HepG2 (cell line): Measurements from ENCODE around the gene CNTFR. TPM values are rescaled to one million over a fixed set of nuclear protein-coding genes. Genes with fewer than 3 reads are reported as not detected.

ENCODE experiments used
- ATAC-seq: fragments of 200-7000 bp; cut with Tn5 transposase; 3 replicates; pipeline ENCODE4 v1.9.1; 2020; ENCODE audit warnings: mild to moderate bottlenecking, moderate library complexity
- BruUV-seq: library from RNA; stranded (reverse); fragments of 400-500 nt; replicated peaks from 2 replicates; lab custom pipeline; 2021; lab: Mats Ljungman, UMichigan
- CTCF ChIA-PET: fragments of 300-600 bp; formaldehyde crosslinking; extraction: SDS; loops from one replicate; lab custom pipeline; 2021; ENCODE audit warnings: low total read pairs, inconsistent platforms, low intra/inter-chr PET ratio; lab: Yijun Ruan, JAX
- POLR2A ChIA-PET: fragments of 350-600 bp; sonication (Branson Sonifier 250); formaldehyde crosslinking; loops from one replicate; lab custom pipeline; 2020; ENCODE audit warnings: antibody characterized with exemption, inconsistent platforms; lab: Yijun Ruan, JAX
- DNase-seq: peaks from one replicate; pipeline ENCODE4 v3.0.0-alpha.2; 2015; ENCODE audit warnings: low spot score
- FAIRE-seq: peaks from 3 replicates; lab custom pipeline; 2011; peaks lifted over from hg19 to GRCh38; lab: Jason Lieb, UNC
- H2AFZ ChIP-seq: one replicate; pipeline ENCODE4 v1.6.1; 2011; ENCODE audit warnings: low read length, inconsistent platforms
- H3K27ac ChIP-seq: fragments of 300-600 bp; 3 replicates; pipeline ENCODE4 v1.8.0; 2011; ENCODE audit warnings: mixed run types, mild to moderate bottlenecking, mixed read lengths, low read length, inconsistent platforms; ENCODE audit not compliant: insufficient read depth; ENCODE audit errors: extremely low read length
- H3K27me3 ChIP-seq, 2 experiments: fragments of 200-600 bp in 1 of 2; 2 replicates in 1 of 2; 3 replicates in 1 of 2; pipeline versions ENCODE4 v1.6.0 to v1.8.0; 2011; ENCODE audit warnings: low read length in 2 of 2, mild to moderate bottlenecking in 2 of 2, moderate library complexity in 2 of 2, inconsistent platforms in 1 of 2; ENCODE audit not compliant: insufficient read depth in 2 of 2, control insufficient read depth in 1 of 2
- H3K36me3 ChIP-seq, 2 experiments: fragments of 200-600 bp in 1 of 2; replicated peaks in 1 of 2; 2 replicates in 1 of 2; 3 replicates in 1 of 2; pipeline versions ENCODE4 v1.5.1 to v1.8.0; 2011; ENCODE audit warnings: low read length in 2 of 2, inconsistent platforms in 1 of 2; ENCODE audit not compliant: insufficient read depth in 2 of 2, control insufficient read depth in 1 of 2
- H3K4me1 ChIP-seq: 2 replicates; pipeline ENCODE4 v1.5.1; 2012; ENCODE audit warnings: low read length, inconsistent platforms; ENCODE audit not compliant: insufficient read depth
- H3K4me2 ChIP-seq: 2 replicates; pipeline ENCODE4 v1.6.0; 2011; ENCODE audit warnings: low read depth, low read length, inconsistent platforms
- H3K4me3 ChIP-seq, 3 experiments: fragments of 200-600 bp in 1 of 3; sonication (generic), shearing (Covaris generic) in 1 of 3; replicated peaks in 1 of 3; 2 replicates each; pipeline ENCODE4 v1.5.1; 2011 to 2016; ENCODE audit warnings: low read length in 3 of 3, inconsistent platforms in 2 of 3, low read depth in 2 of 3, mild to moderate bottlenecking in 2 of 3, control low read depth in 1 of 3, mixed read lengths in 1 of 3; ENCODE audit not compliant: insufficient read depth in 1 of 3
- H3K79me2 ChIP-seq: one replicate; pipeline ENCODE4 v1.6.1; 2011; ENCODE audit warnings: low read length, inconsistent platforms; ENCODE audit not compliant: insufficient read depth
- H3K9ac ChIP-seq: 2 replicates; pipeline ENCODE4 v1.6.0; 2011; ENCODE audit warnings: mild to moderate bottlenecking, low read depth, low read length, inconsistent platforms; ENCODE audit not compliant: insufficient read depth
- H3K9me3 ChIP-seq: 2 replicates; pipeline ENCODE4 v1.5.1; 2012; ENCODE audit warnings: mild to moderate bottlenecking, low read length
- H4K20me1 ChIP-seq: 2 replicates; pipeline ENCODE4 v1.6.0; 2011; ENCODE audit warnings: inconsistent platforms, mild to moderate bottlenecking, low read length, moderate library complexity; ENCODE audit not compliant: insufficient read depth
- CAMTA2 ChIP-seq: sonication (generic); formaldehyde crosslinking; IDR thresholded peaks from 2 replicates; pipeline ENCODE4 v1.4.0; 2020; ENCODE audit warnings: mild to moderate bottlenecking, missing genetic modification reagents, borderline replicate concordance
- CEBPB ChIP-seq: IDR thresholded peaks from 2 replicates; pipeline ENCODE4 v1.6.1; 2011; ENCODE audit warnings: low read depth, low read length, improper control_type of control experiment, borderline replicate concordance
- CEBPG ChIP-seq: IDR thresholded peaks from 2 replicates; pipeline ENCODE4 v1.6.1; 2016
- GTF2F1 ChIP-seq: fragments of 150-350 bp; IDR thresholded peaks from 2 replicates; pipeline ENCODE4 v1.6.1; 2014; ENCODE audit warnings: low read length
- ZNF121 ChIP-seq: sonication (generic); formaldehyde crosslinking; IDR thresholded peaks from 2 replicates; pipeline ENCODE4 v1.5.0; 2020; ENCODE audit warnings: mild to moderate bottlenecking, missing genetic modification reagents
- WGBS: methylation state at CpG from one replicate; pipeline ENCODE4 v1.1.6; 2017; ENCODE audit warnings: low lambda C conversion rate; 5-methylcytosine and 5-hydroxymethylcytosine counted together
- in situ Hi-C: cut with HindIII; loops from 2 replicates; pipeline ENCODE4 v1.10.0; 2017; ENCODE audit warnings: low pct_unique_long_range_greater_than_20kb; ENCODE audit not compliant: extremely low pct_ligation_motif_present
- intact Hi-C: fragments of 100-400 bp; cut with micrococcal nuclease; formaldehyde crosslinking; loops from one replicate; pipeline ENCODE4 v1.10.0; 2022; ENCODE audit not compliant: unreplicated experiment
- polyA plus RNA-seq, 8 experiments: library from polyadenylated mRNA; depleted of rRNA in 3 of 8; stranded (reverse) in 7 of 8; unstranded in 1 of 8; fragments of >200 nt; fragmentation: Illumina TruSeq in 4 of 8; extraction: Trizol in 4 of 8; gene quantifications; 2 replicates each; pipeline versions ENCODE4 v1.2.1 to v1.2.3, GENCODE V29; 2011 to 2016; ENCODE audit warnings: low read depth in 4 of 8, missing spikeins in 1 of 8, mixed read lengths in 1 of 8; ENCODE audit not compliant: insufficient read depth in 1 of 8
- total RNA-seq, 5 experiments: library from RNA; depleted of rRNA; stranded (reverse); fragments of >200 nt; fragmentation: Illumina TruSeq; extraction: Trizol; gene quantifications; 2 replicates each; pipeline ENCODE4 v1.2.3, GENCODE V29; 2016; ENCODE audit warnings: low read depth in 1 of 5

CNTFR gene
- total and polyA plus RNA-seq, 2 of the 13 experiments (the other 11 are each of a cell fraction or from before 2014, with no cell fraction given), result not detected

GRCh38 chr9:34521406-34522045, 68.0 kb downstream of the CNTFR start:
- no peak for TF ChIP-seq CAMTA2
- TF ChIP-seq ZNF121 (CRISPR knock-in tag), result no peak
- H3K27ac ChIP-seq, result no peak overlapping the region
- intact Hi-C loops (no loop called here), in situ Hi-C loops (no loop called here)
- no peak for DNase-seq
- H3K27me3 ChIP-seq, result peaks cover 11 to 40% of the 10 kb centered on the region in 2 experiments; a peak in 3 of 5 replicates
- H3K9me3 ChIP-seq, result no peaks in the 10 kb centered on the region
- no peaks in the 10 kb centered on the region for H3K79me2 ChIP-seq
- no peak overlapping the region for H3K9ac ChIP-seq
- WGBS, result 60% methylated on average over 4 of the region's 11 CpGs
- no peak overlapping the region for H2AFZ ChIP-seq
- H3K4me2 ChIP-seq, result no peak overlapping the region
- POLR2A ChIA-PET, result interaction anchor here (1.1 kb wide), 1 partner anchor 9 kb away, joined by 3 read pairs; no protein-coding TSS in a partner anchor
- CTCF ChIA-PET, result no interaction called here
- no peaks in the 10 kb centered on the region for H4K20me1 ChIP-seq
- no peak for FAIRE-seq
- peaks cover 14% of the 10 kb centered on the region for H3K4me1 ChIP-seq
- no TSS peak for BruUV-seq
- no peaks in the 10 kb centered on the region for H3K36me3 ChIP-seq
- H3K4me3 ChIP-seq, result no peak overlapping the region
- ATAC-seq, result no peak

GRCh38 chr9:34520505-34521385, 68.8 kb downstream of the CNTFR start:
- WGBS, result 46% methylated on average over 3 of the region's 6 CpGs
- ATAC-seq, result no peak
- BruUV-seq, result no TSS peak
- peaks cover 14% of the 10 kb centered on the region for H3K4me1 ChIP-seq
- CTCF ChIA-PET, result no interaction called here
- peak; percentile 20; the same call in 1 of the 2 replicates for TF ChIP-seq CEBPG (CRISPR knock-in tag)
- TF ChIP-seq CEBPB, result peak; percentile 78
- no peak for TF ChIP-seq GTF2F1
- TF ChIP-seq, all 625 proteins: peak for 2
- no peak overlapping the region for H3K9ac ChIP-seq
- intact Hi-C loops, result no loop called here
- no peaks in the 10 kb centered on the region for H4K20me1 ChIP-seq
- no peaks in the 10 kb centered on the region for H3K9me3 ChIP-seq
- H3K36me3 ChIP-seq, result no peaks in the 10 kb centered on the region
- H2AFZ ChIP-seq, result no peak overlapping the region
- DNase-seq (no peak), FAIRE-seq (no peak)
- POLR2A ChIA-PET, result interaction anchor here (1.1 kb wide), 1 partner anchor 8 kb away, joined by 3 read pairs; no protein-coding TSS in a partner anchor
- H3K4me3 ChIP-seq, result no peak overlapping the region
- no peak overlapping the region for H3K27ac ChIP-seq
- H3K4me2 ChIP-seq, result no peak overlapping the region
- H3K27me3 ChIP-seq, result peaks cover 12 to 40% of the 10 kb centered on the region in 2 experiments; a peak in 3 of 5 replicates
- in situ Hi-C loops, result no loop called here
- no peaks in the 10 kb centered on the region for H3K79me2 ChIP-seq
